HG02763 (cell line): ENCODE data around the gene TMEM119.
"Not testable (repeated sequence)": the region's sequence is repeated elsewhere in the genome, so short reads cannot be mapped to it uniquely, and the experiment has no call there.

Source experiments
- ATAC-seq: cut with Tn5 transposase; IDR thresholded peaks from one replicate; pipeline ENCODE4 v1.9.1; 2021; ENCODE audit warnings: mild to moderate bottlenecking, moderate library complexity; ENCODE audit not compliant: unreplicated experiment

The TMEM119 gene

GRCh38 chr12:108602976-108603704, 5.3 kb upstream of the TMEM119 start:
- ATAC-seq, result no peak

GRCh38 chr12:108602209-108602705, 4.4 kb upstream of the TMEM119 start:
- ATAC-seq, result no peak

- ATAC-seq, result no peak
These were observed 2.8 kb upstream of the TMEM119 start for GRCh38 chr12:108600702-108601007.

- no peak for ATAC-seq
These were observed 2.2 kb upstream of the TMEM119 start for GRCh38 chr12:108599948-108600701.

GRCh38 chr12:108599541-108599940, 1.7 kb upstream of the TMEM119 start:
- no peak for ATAC-seq

- ATAC-seq, result no peak
These were observed 818 bp upstream of the TMEM119 start for GRCh38 chr12:108598553-108599250.

- ATAC-seq, result no peak
These were observed 878 bp downstream of the TMEM119 start for GRCh38 chr12:108596854-108597558.

- no peak for ATAC-seq
These were observed 1.9 kb downstream of the TMEM119 start for GRCh38 chr12:108595711-108596647.

GRCh38 chr12:108594960-108595710, 2.7 kb downstream of the TMEM119 start:
- no peak for ATAC-seq

- ATAC-seq, result no peak
These were observed 3.5 kb downstream of the TMEM119 start for GRCh38 chr12:108594323-108594903.

- no peak for ATAC-seq
These were observed 5.6 kb downstream of the TMEM119 start for GRCh38 chr12:108592033-108592909.

GRCh38 chr12:108591267-108591980, 6.5 kb downstream of the TMEM119 start:
- ATAC-seq, result no peak

- not testable (repeated sequence) for ATAC-seq
These were observed 7.4 kb downstream of the TMEM119 start for GRCh38 chr12:108590463-108590862.

GRCh38 chr12:108589840-108590229, 8.0 kb downstream of the TMEM119 start:
- ATAC-seq, result no peak

- no peak for ATAC-seq
These were observed 8.7 kb downstream of the TMEM119 start for GRCh38 chr12:108589028-108589839.

- no peak for ATAC-seq
These were observed 10.1 kb downstream of the TMEM119 start for GRCh38 chr12:108587826-108588225.
